IMR-90 (cell line): ENCODE results near the gene SF3B2. TPM values are rescaled to one million over a fixed set of nuclear protein-coding genes. Genes with fewer than 3 reads are reported as not detected.

Source experiments
- ATAC-seq: fragments of 200-7000 bp; cut with Tn5 transposase; 2 replicates; pipeline ENCODE4 v1.9.1; 2020; ENCODE audit warnings: low read depth, mild to moderate bottlenecking, moderate library complexity
- BruUV-seq: library from RNA; stranded (reverse); fragments of 400-500 nt; replicated peaks from 2 replicates; lab custom pipeline; 2021; lab: Mats Ljungman, UMichigan
- CTCF ChIA-PET: fragments of 300-600 bp; formaldehyde crosslinking; extraction: SDS; loops from one replicate; lab custom pipeline; 2021; ENCODE audit warnings: antibody characterized with exemption; lab: Yijun Ruan, JAX
- POLR2A ChIA-PET: fragments of 300-600 bp; sonication (Branson Sonifier 250); formaldehyde crosslinking; loops from one replicate; lab custom pipeline; 2022; ENCODE audit warnings: antibody characterized with exemption; ENCODE audit not compliant: unreplicated experiment; lab: Charles Lee
- DNase-seq: peaks from one replicate; pipeline ENCODE4 v3.0.0; 2013
- H2AFZ ChIP-seq: replicated peaks from 2 replicates; pipeline ENCODE3; 2013; ENCODE audit warnings: low read length, mild to moderate bottlenecking; ENCODE audit not compliant: poor library complexity
- H2AK5ac ChIP-seq: 2 replicates; pipeline ENCODE4 v1.6.1; 2013; ENCODE audit warnings: low read depth, low read length, inconsistent platforms
- H2AK9ac ChIP-seq: replicated peaks from 2 replicates; pipeline ENCODE3; 2013; ENCODE audit warnings: mild to moderate bottlenecking, low read depth, low read length, moderate library complexity; ENCODE audit not compliant: poor library complexity
- H2BK120ac ChIP-seq: 2 replicates; pipeline ENCODE4 v1.6.1; 2013; ENCODE audit warnings: low read depth, low read length, inconsistent platforms
- H2BK15ac ChIP-seq: 3 replicates; pipeline ENCODE4 v1.6.1; 2013; ENCODE audit warnings: low read depth, low read length, inconsistent platforms
- H2BK20ac ChIP-seq: 2 replicates; pipeline ENCODE4 v1.6.1; 2013; ENCODE audit warnings: low read depth, mild to moderate bottlenecking, inconsistent platforms, low read length, moderate library complexity
- H2BK5ac ChIP-seq: 2 replicates; pipeline ENCODE4 v1.6.1; 2013; ENCODE audit warnings: mild to moderate bottlenecking, low read depth, low read length, inconsistent platforms; ENCODE audit not compliant: poor library complexity, severe bottlenecking
- H3K14ac ChIP-seq: replicated peaks from 2 replicates; pipeline ENCODE4 v1.6.1; 2013; ENCODE audit warnings: low read depth, low read length, inconsistent platforms
- H3K18ac ChIP-seq: 2 replicates; pipeline ENCODE4 v1.6.1; 2013; ENCODE audit warnings: low read depth, low read length, control low read depth
- H3K23ac ChIP-seq: 2 replicates; pipeline ENCODE4 v1.6.1; 2013; ENCODE audit warnings: low read depth, low read length, inconsistent platforms
- H3K27ac ChIP-seq: 2 replicates; pipeline ENCODE4 v1.5.1; 2013; ENCODE audit warnings: mild to moderate bottlenecking, control low read depth, low read length; ENCODE audit not compliant: insufficient read depth
- H3K27me3 ChIP-seq: 2 replicates; pipeline ENCODE4 v1.6.1; 2013; ENCODE audit warnings: low read length; ENCODE audit not compliant: control insufficient read depth, insufficient read depth
- H3K36me3 ChIP-seq: 2 replicates; pipeline ENCODE4 v1.6.1; 2013; ENCODE audit warnings: low read length, mixed read lengths; ENCODE audit not compliant: control insufficient read depth, insufficient read depth
- H3K4ac ChIP-seq: 2 replicates; pipeline ENCODE4 v1.6.1; 2013; ENCODE audit warnings: low read depth, low read length, inconsistent platforms
- H3K4me1 ChIP-seq: 2 replicates; pipeline ENCODE4 v1.6.1; 2013; ENCODE audit warnings: low read length, mixed read lengths; ENCODE audit not compliant: control insufficient read depth, insufficient read depth
- H3K4me2 ChIP-seq: 2 replicates; pipeline ENCODE4 v1.6.1; 2013; ENCODE audit warnings: low read depth, mild to moderate bottlenecking, control low read depth, low read length, moderate library complexity
- H3K4me3 ChIP-seq: 2 replicates; pipeline ENCODE4 v1.5.1; 2013; ENCODE audit warnings: low read depth, mild to moderate bottlenecking, control low read depth, low read length, moderate library complexity; ENCODE audit not compliant: insufficient read depth
- H3K56ac ChIP-seq: 2 replicates; pipeline ENCODE4 v1.6.1; 2013; ENCODE audit warnings: low read length, inconsistent platforms; ENCODE audit not compliant: insufficient read depth; ENCODE audit errors: extremely low read depth
- H3K79me1 ChIP-seq, 2 experiments: 2 replicates each; pipeline ENCODE4 v1.6.1; 2013; ENCODE audit warnings: low read length in 2 of 2, inconsistent platforms in 1 of 2, low read depth in 1 of 2
- H3K9ac ChIP-seq: 2 replicates; pipeline ENCODE4 v1.6.1; 2013; ENCODE audit warnings: low read depth, low read length, control low read depth
- H3K9me1 ChIP-seq: 2 replicates; pipeline ENCODE4 v1.6.1; 2013; ENCODE audit warnings: low read length, inconsistent platforms; ENCODE audit not compliant: insufficient read depth
- H3K9me3 ChIP-seq: 2 replicates; pipeline ENCODE4 v1.6.1; 2013; ENCODE audit warnings: low read length; ENCODE audit not compliant: control insufficient read depth, insufficient read depth
- H4K20me1 ChIP-seq: 2 replicates; pipeline ENCODE4 v1.6.1; 2013; ENCODE audit warnings: low read length, inconsistent platforms; ENCODE audit not compliant: insufficient read depth
- H4K5ac ChIP-seq: 2 replicates; pipeline ENCODE4 v1.6.1; 2013; ENCODE audit warnings: mild to moderate bottlenecking, low read depth, low read length, control low read depth
- H4K8ac ChIP-seq, 2 experiments: 2 replicates each; pipeline ENCODE4 v1.6.1; 2013; ENCODE audit warnings: low read depth in 2 of 2, low read length in 2 of 2, control low read depth in 1 of 2, inconsistent platforms in 1 of 2
- H4K91ac ChIP-seq: 2 replicates; pipeline ENCODE4 v1.6.1; 2013; ENCODE audit warnings: low read depth, low read length, inconsistent platforms; ENCODE audit not compliant: insufficient read depth
- CHD1 ChIP-seq: IDR thresholded peaks from 2 replicates; pipeline ENCODE4 v1.6.1; 2012; ENCODE audit warnings: low read depth, low read length, improper control_type of control experiment
- CTCF ChIP-seq: conservative IDR thresholded peaks from 2 replicates; pipeline ENCODE4 v1.5.1; 2012; ENCODE audit warnings: mild to moderate bottlenecking, low read depth, low read length, improper control_type of control experiment
- FOS ChIP-seq: fragments of 150-350 bp; IDR thresholded peaks from 2 replicates; pipeline ENCODE4 v1.6.1; 2016; ENCODE audit warnings: low read depth, low read length
- RAD21 ChIP-seq: IDR thresholded peaks from 2 replicates; pipeline ENCODE4 v1.6.1; 2012; ENCODE audit warnings: low read length, improper control_type of control experiment
- RFX5 ChIP-seq: IDR thresholded peaks from 2 replicates; pipeline ENCODE4 v1.8.0; 2012; ENCODE audit warnings: low read depth, mild to moderate bottlenecking, low read length, moderate library complexity
- SMC3 ChIP-seq: fragments of 150-350 bp; IDR thresholded peaks from 2 replicates; pipeline ENCODE4 v1.6.1; 2016; ENCODE audit warnings: low read depth, mild to moderate bottlenecking, antibody characterized with exemption, low read length, moderate library complexity
- WGBS, 2 experiments: methylation state at CpG; one replicate each; pipeline versions ENCODE4 v1.1.5 to v1.1.7; 2013; ENCODE audit warnings: missing lambda C conversion rate in 2 of 2; ENCODE audit not compliant: insufficient read length in 1 of 2; ENCODE audit errors: extremely low coverage in 2 of 2; 5-methylcytosine and 5-hydroxymethylcytosine counted together
- dilution Hi-C: fragments of 300-500 bp; cut with HindIII; formaldehyde crosslinking; loops from one replicate; pipeline ENCODE4 v1.14.3; 2018; ENCODE audit warnings: low sequenced_read_pairs; ENCODE audit not compliant: unreplicated experiment
- in situ Hi-C: fragments of 300-500 bp; cut with MboI; formaldehyde crosslinking; loops from 3 replicates; pipeline ENCODE4 v1.14.3; 2019; ENCODE audit warnings: low sequenced_read_pairs, inconsistent platforms, mixed read lengths
- intact Hi-C: fragments of 100-400 bp; cut with micrococcal nuclease; formaldehyde crosslinking; loops from 2 replicates; pipeline ENCODE4 v1.10.0; 2022
- polyA plus RNA-seq, 3 experiments: library from polyadenylated mRNA; depleted of rRNA; stranded (reverse); fragments of >200 nt; gene quantifications; 2 replicates each; pipeline ENCODE4 v1.2.3, GENCODE V29; 2012; ENCODE audit warnings: low replicate concordance in 1 of 3
- total RNA-seq: library from RNA; depleted of rRNA; stranded (reverse); fragments of >200 nt; gene quantifications from 2 replicates; pipeline ENCODE4 v1.2.3, GENCODE V29; 2012

The SF3B2 gene
- total and polyA plus RNA-seq, 2 of the 4 experiments (the other 2 are of a cell fraction): 120 to 122 TPM

DNA sequence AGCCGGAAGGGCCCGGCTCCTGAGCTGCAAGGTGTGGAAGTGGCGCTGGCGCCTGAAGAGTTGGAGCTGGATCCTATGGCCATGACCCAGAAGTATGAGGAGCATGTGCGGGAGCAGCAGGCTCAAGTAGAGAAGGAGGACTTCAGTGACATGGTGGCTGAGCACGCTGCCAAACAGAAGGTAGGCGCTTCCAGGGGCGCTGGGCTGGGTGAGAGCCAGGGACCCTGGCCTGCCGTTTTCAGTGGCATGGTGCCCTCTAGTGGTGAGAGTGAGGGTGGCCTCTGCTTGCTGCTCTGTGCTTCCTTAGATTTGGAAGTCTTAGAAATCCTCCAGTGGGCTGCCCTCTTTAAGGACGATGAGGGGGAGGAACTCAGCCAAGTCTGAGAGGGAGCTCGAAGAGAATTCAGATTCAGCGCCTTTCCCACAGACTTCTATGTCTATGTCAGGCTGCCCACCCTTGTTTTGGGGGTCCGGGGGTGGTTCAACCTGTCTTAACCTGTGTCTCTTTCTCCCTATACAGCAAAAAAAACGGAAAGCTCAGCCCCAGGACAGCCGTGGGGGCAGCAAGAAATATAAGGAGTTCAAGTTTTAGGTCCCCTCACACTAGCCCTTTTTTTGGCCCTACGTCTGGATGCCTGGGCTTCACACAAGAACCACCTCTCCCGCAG is 16.1 kb downstream of the SF3B2 start:
- Histone ChIP-seq H3K56ac (no peak overlapping the region), H3K9me3 (no peaks in the 10 kb centered on the region), H4K5ac (no peak overlapping the region), H2BK5ac (peak overlapping the region; percentile 76), H3K18ac (no peak overlapping the region), H3K27ac (peak overlapping the region; percentile 75; the same call in 1 of the 2 replicates), H2AK5ac (no peak overlapping the region), H4K20me1 (peaks cover 32% of the 10 kb centered on the region), H3K4ac (peak overlapping the region; percentile 84; the same call in 1 of the 2 replicates), H3K23ac (no peak overlapping the region), H3K36me3 (peaks cover 47% of the 10 kb centered on the region), H2AK9ac (peak overlapping the region; percentile 68), H3K9ac (no peak overlapping the region), H4K8ac (peak overlapping the region in 1 of 2 experiments; percentile 12; a peak in 1 of 4 replicates), H2BK15ac (no peak overlapping the region), H3K27me3 (no peaks in the 10 kb centered on the region), H4K91ac (no peak overlapping the region), H3K4me2 (no peak overlapping the region), H2BK20ac (no peak overlapping the region), H2BK120ac (no peak overlapping the region), H3K9me1 (peaks cover 13% of the 10 kb centered on the region), H3K79me1 (peaks cover 25 to 60% of the 10 kb centered on the region in 2 experiments), H2AFZ (peak overlapping the region; percentile 77), H3K4me1 (peaks cover 12% of the 10 kb centered on the region), H3K4me3 (no peak overlapping the region), H3K14ac (no peak overlapping the region)
- intact Hi-C loops (no loop called here), dilution Hi-C loops (no loop called here), in situ Hi-C loops (no loop called here)
- ATAC-seq (no peak), DNase-seq (peak; percentile 68)
- whole genome bisulfite sequencing, 2 experiments: 60% methylated on average over 8 of the region's 17 CpGs; no CpG with 5 or more reads in 1 of the 2 experiments
- BruUV-seq: TSS peak; percentile 35
- ChIA-PET CTCF (interaction anchor here (0.9 to 2.5 kb wide), 6 partner anchors 8 to 76 kb away, joined by 3 to 11 read pairs (median 3); partner anchors contain the start of gene SF3B2), POLR2A (no interaction called here)
- peak; percentile 71 for TF ChIP-seq RAD21
- peak; percentile 68 for TF ChIP-seq SMC3
- TF ChIP-seq CHD1: no peak
- TF ChIP-seq RFX5: no peak
- peak; percentile 80 for TF ChIP-seq CTCF
- TF ChIP-seq FOS: no peak
